Testis (tissue), 3 donors: ENCODE measurements around the gene ADAMTS13. TPM values are rescaled to one million over a fixed set of nuclear protein-coding genes. Genes with fewer than 3 reads are reported as not detected.

Experiments used
- DNase-seq: peaks from one replicate; pipeline ENCODE4 v3.0.0-alpha.2; 2019
- H3K27ac ChIP-seq, 2 donors: fragments of 200-600 bp; sonication (generic); one replicate each; pipeline ENCODE4 v1.5.1; 2019
- H3K27me3 ChIP-seq: fragments of 200-600 bp; sonication (generic); one replicate; pipeline ENCODE4 v1.5.1; 2019
- H3K36me3 ChIP-seq: fragments of 200-600 bp; sonication (generic); one replicate; pipeline ENCODE4 v1.5.1; 2017; ENCODE audit warnings: low read depth; ENCODE audit errors: missing control alignments
- H3K4me1 ChIP-seq: fragments of 200-600 bp; sonication (generic); one replicate; pipeline ENCODE4 v1.5.1; 2019
- H3K4me3 ChIP-seq, 2 donors: fragments of 200-600 bp; sonication (generic); one replicate each; pipeline ENCODE4 v1.5.1; 2017 to 2019
- H3K9me3 ChIP-seq: fragments of 200-600 bp; sonication (generic); one replicate; pipeline ENCODE4 v1.5.1; 2017
- CTCF ChIP-seq, 3 experiments: fragments of 450-650 bp in 2 of 3; fragments of 200-600 bp in 1 of 3; sonication (generic) in 1 of 3; IDR thresholded peaks; one replicate each; pipeline ENCODE4 v1.5.1; 2016 to 2019; ENCODE audit warnings: antibody characterized with exemption in 3 of 3, mild to moderate bottlenecking in 2 of 3, moderate library complexity in 1 of 3
- POLR2A ChIP-seq: fragments of 450-650 bp; IDR thresholded peaks from one replicate; pipeline ENCODE4 v1.6.1; 2017; ENCODE audit warnings: antibody characterized with exemption, mild to moderate bottlenecking, moderate library complexity
- WGBS, 2 donors: methylation state at CpG; one replicate each; pipeline ENCODE4 v1.1.5; 2018; 5-methylcytosine and 5-hydroxymethylcytosine counted together
- intact Hi-C: fragments of 100-400 bp; cut with DNase I; formaldehyde crosslinking; loops from one replicate; pipeline ENCODE4 v1.15.1; 2023; ENCODE audit warnings: low total_unique reads
- polyA plus RNA-seq: library from polyadenylated mRNA; stranded (reverse); fragments of 350-450 nt; fragmentation: Illumina TruSeq; extraction: RNeasy Lipid Tissue Mini Kit (QIAGEN cat#74804); gene quantifications from one replicate; pipeline ENCODE4 v1.2.3, GENCODE V29; 2014; ENCODE audit warnings: low read depth, low replicate concordance; ENCODE audit not compliant: insufficient read depth
- total RNA-seq, 2 donors: library from RNA; depleted of rRNA; stranded (reverse); fragments of >200 nt; gene quantifications; one replicate each; pipeline ENCODE4 v1.2.3, GENCODE V29; 2016

The ADAMTS13 gene
- total and polyA plus RNA-seq, 3 donors from 2014 or later: 15.4 to 21.2 (median 15.6) TPM

- DNase-seq: no peak
- H3K4me3 ChIP-seq: no peak overlapping the region
- peak overlapping the region in 1 of 2 donors; percentile 56 for H3K27ac ChIP-seq
- H3K36me3 ChIP-seq: no peaks in the 10 kb centered on the region
- TF ChIP-seq CTCF (IDR thresholded peaks at IDR 0.05) (no peak), POLR2A (no peak)
- 76 to 90% methylated on average over 11 to 19 of the region's 23 CpGs for WGBS, 2 donors
- no peaks in the 10 kb centered on the region for H3K9me3 ChIP-seq
- H3K27me3 ChIP-seq: no peaks in the 10 kb centered on the region
- peaks cover 61% of the 10 kb centered on the region for H3K4me1 ChIP-seq
- intact Hi-C loops: no loop called here
These were observed 71.8 kb downstream of the ADAMTS13 start for GRCh38 chr9:133493845-133494540.

- no peaks in the 10 kb centered on the region for H3K27me3 ChIP-seq
These were observed 72.6 kb downstream of the ADAMTS13 start for GRCh38 chr9:133494636-133495326.

GRCh38 chr9:133495327-133496293, 73.4 kb downstream of the ADAMTS13 start:
- Histone ChIP-seq H3K27ac (no peak overlapping the region), H3K36me3 (no peaks in the 10 kb centered on the region), H3K4me1 (peaks cover 68% of the 10 kb centered on the region), H3K27me3 (no peaks in the 10 kb centered on the region), H3K4me3 (no peak overlapping the region), H3K9me3 (no peaks in the 10 kb centered on the region)
- 80 to 88% methylated on average over 24 of the region's 24 CpGs for WGBS, 2 donors
- intact Hi-C loops: no loop called here
- no peak for DNase-seq
- TF ChIP-seq POLR2A (no peak), CTCF (IDR thresholded peaks at IDR 0.05) (no peak)

More at GRCh38 chr9:133494636-133495326, 72.6 kb downstream of the ADAMTS13 start:
- H3K36me3 ChIP-seq: no peaks in the 10 kb centered on the region
- intact Hi-C loops: no loop called here
- peak overlapping the region in 1 of 2 donors; percentile 45 for H3K27ac ChIP-seq
- 41 to 51% methylated on average over 18 to 24 of the region's 24 CpGs for WGBS, 2 donors
- DNase-seq: no peak
- TF ChIP-seq CTCF (IDR thresholded peaks at IDR 0.05) (no peak), POLR2A (no peak)
- no peak overlapping the region for H3K4me3 ChIP-seq
- no peaks in the 10 kb centered on the region for H3K9me3 ChIP-seq
- peaks cover 68% of the 10 kb centered on the region for H3K4me1 ChIP-seq

GRCh38 chr9:133496861-133497842, 75.0 kb downstream of the ADAMTS13 start:
- Histone ChIP-seq H3K4me1 (peaks cover 57% of the 10 kb centered on the region), H3K27me3 (no peaks in the 10 kb centered on the region), H3K36me3 (no peaks in the 10 kb centered on the region), H3K27ac (no peak overlapping the region), H3K9me3 (no peaks in the 10 kb centered on the region), H3K4me3 (no peak overlapping the region)
- WGBS, 2 donors: 65 to 76% methylated on average over 11 to 35 of the region's 35 CpGs
- peak; percentile 54 for DNase-seq
- intact Hi-C loops: no loop called here
- TF ChIP-seq POLR2A (no peak), CTCF (IDR thresholded peaks at IDR 0.05) (no peak)
